ENCODE results near the gene FLAD1. TPM values are rescaled to one million over a fixed set of nuclear protein-coding genes. Genes with fewer than 3 reads are reported as not detected.
"Not testable (repeated sequence)": the region's sequence is repeated elsewhere in the genome, so short reads cannot be mapped to it uniquely, and the experiment has no call there.

The FLAD1 gene
- total RNA-seq, 1 donor from 2014 or later, result 55.9 TPM

- Mint-ChIP-seq H3K4me3 (ENCODE audit: low read depth) (no peak overlapping the region), H3K4me1 (ENCODE audit: low read depth) (peaks cover 10% of the 10 kb centered on the region), H3K36me3 (ENCODE audit: insufficient read depth) (peaks cover 13% of the 10 kb centered on the region), H3K27ac (no peak overlapping the region), H3K27me3 (no peaks in the 10 kb centered on the region), H3K9me3 (ENCODE audit: low read depth) (no peaks in the 10 kb centered on the region)
- DNase-seq (ENCODE audit: low spot score, unreplicated experiment), result no peak
- TF ChIP-seq, protein P1, sequence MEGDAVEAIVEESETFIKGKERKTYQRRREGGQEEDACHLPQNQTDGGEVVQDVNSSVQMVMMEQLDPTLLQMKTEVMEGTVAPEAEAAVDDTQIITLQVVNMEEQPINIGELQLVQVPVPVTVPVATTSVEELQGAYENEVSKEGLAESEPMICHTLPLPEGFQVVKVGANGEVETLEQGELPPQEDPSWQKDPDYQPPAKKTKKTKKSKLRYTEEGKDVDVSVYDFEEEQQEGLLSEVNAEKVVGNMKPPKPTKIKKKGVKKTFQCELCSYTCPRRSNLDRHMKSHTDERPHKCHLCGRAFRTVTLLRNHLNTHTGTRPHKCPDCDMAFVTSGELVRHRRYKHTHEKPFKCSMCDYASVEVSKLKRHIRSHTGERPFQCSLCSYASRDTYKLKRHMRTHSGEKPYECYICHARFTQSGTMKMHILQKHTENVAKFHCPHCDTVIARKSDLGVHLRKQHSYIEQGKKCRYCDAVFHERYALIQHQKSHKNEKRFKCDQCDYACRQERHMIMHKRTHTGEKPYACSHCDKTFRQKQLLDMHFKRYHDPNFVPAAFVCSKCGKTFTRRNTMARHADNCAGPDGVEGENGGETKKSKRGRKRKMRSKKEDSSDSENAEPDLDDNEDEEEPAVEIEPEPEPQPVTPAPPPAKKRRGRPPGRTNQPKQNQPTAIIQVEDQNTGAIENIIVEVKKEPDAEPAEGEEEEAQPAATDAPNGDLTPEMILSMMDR (IDR thresholded peaks at IDR 0.05; ENCODE audit: unreplicated experiment), result no peak
Observed at GRCh38 chr1:154983776-154984466, 777 bp downstream of the FLAD1 start.

GRCh38 chr1:154986736-154987135 is 3.6 kb downstream of the FLAD1 start:
- not testable (repeated sequence) for H3K27ac Mint-ChIP-seq; DNase-seq (ENCODE audit: low spot score, unreplicated experiment); H3K4me3 Mint-ChIP-seq (ENCODE audit: low read depth); H3K36me3 Mint-ChIP-seq (ENCODE audit: insufficient read depth); H3K4me1 Mint-ChIP-seq (ENCODE audit: low read depth); H3K9me3 Mint-ChIP-seq (ENCODE audit: low read depth); H3K27me3 Mint-ChIP-seq

GRCh38 chr1:154987326-154987725 is 4.2 kb downstream of the FLAD1 start:
- Mint-ChIP-seq H3K36me3 (ENCODE audit: insufficient read depth) (peaks cover 10% of the 10 kb centered on the region), H3K27me3 (no peaks in the 10 kb centered on the region), H3K9me3 (ENCODE audit: low read depth) (no peaks in the 10 kb centered on the region), H3K4me1 (ENCODE audit: low read depth) (peaks cover 7% of the 10 kb centered on the region), H3K27ac (no peak overlapping the region), H3K4me3 (ENCODE audit: low read depth) (no peak overlapping the region)
- TF ChIP-seq, protein P1 (IDR thresholded peaks at IDR 0.05; ENCODE audit: unreplicated experiment), result no peak
- DNase-seq (ENCODE audit: low spot score, unreplicated experiment), result no peak

- Mint-ChIP-seq H3K27ac (no peak overlapping the region), H3K4me3 (ENCODE audit: low read depth) (no peak overlapping the region), H3K27me3 (no peaks in the 10 kb centered on the region), H3K36me3 (ENCODE audit: insufficient read depth) (peaks cover 10% of the 10 kb centered on the region), H3K9me3 (ENCODE audit: low read depth) (no peaks in the 10 kb centered on the region), H3K4me1 (ENCODE audit: low read depth) (peaks cover 6% of the 10 kb centered on the region)
- DNase-seq (ENCODE audit: low spot score, unreplicated experiment), result no peak
- TF ChIP-seq, protein P1 (IDR thresholded peaks at IDR 0.05; ENCODE audit: unreplicated experiment), result no peak
Observed at GRCh38 chr1:154988058-154988954, 5.2 kb downstream of the FLAD1 start.

- Mint-ChIP-seq H3K4me1 (ENCODE audit: low read depth) (peaks cover under 1% of the 10 kb centered on the region), H3K36me3 (ENCODE audit: insufficient read depth) (peaks cover 10% of the 10 kb centered on the region), H3K9me3 (ENCODE audit: low read depth) (no peaks in the 10 kb centered on the region), H3K27me3 (no peaks in the 10 kb centered on the region), H3K27ac (no peak overlapping the region), H3K4me3 (ENCODE audit: low read depth) (no peak overlapping the region)
- TF ChIP-seq, protein P1 (IDR thresholded peaks at IDR 0.05; ENCODE audit: unreplicated experiment), result no peak
- no peak for DNase-seq (ENCODE audit: low spot score, unreplicated experiment)
Observed at GRCh38 chr1:154989195-154989860, 6.2 kb downstream of the FLAD1 start.
